HG03108 (cell line): Measurements from ENCODE around the gene NTN4.
A peak's percentile ranks its signal among the peaks of the same experiment; 100 is the strongest.
"Not testable (repeated sequence)": the region's sequence is repeated elsewhere in the genome, so short reads cannot be mapped to it uniquely, and the experiment has no call there.

Source experiments
- ATAC-seq: cut with Tn5 transposase; IDR thresholded peaks from one replicate; pipeline ENCODE4 v1.9.1; 2021; ENCODE audit warnings: moderate library complexity; ENCODE audit not compliant: unreplicated experiment

Gene NTN4

DNA sequence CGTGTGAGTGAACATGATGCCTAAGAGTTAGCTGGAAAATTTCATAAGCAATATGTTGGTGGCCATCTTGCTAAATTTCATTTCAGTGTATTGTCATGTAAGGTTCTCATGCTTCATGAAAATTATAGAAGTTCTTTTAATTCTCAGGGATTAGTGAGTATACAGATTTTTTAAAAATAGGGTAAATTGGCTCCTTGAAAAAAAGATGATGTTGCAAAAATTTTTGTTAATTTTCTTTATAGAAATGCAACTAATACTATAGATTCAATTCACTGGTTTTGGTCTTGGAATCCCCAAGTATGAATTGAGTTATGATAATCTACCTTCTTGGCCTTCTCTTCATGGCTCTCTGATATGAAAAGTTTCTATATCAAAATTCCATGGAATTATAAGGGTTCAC lies 75.4 kb downstream of the NTN4 start:
- no peak for ATAC-seq

GRCh38 chr12:95712269-95712668 lies 78.3 kb downstream of the NTN4 start:
- no peak for ATAC-seq

- ATAC-seq: no peak
Observed at GRCh38 chr12:95710386-95710785, 80.2 kb downstream of the NTN4 start.

GRCh38 chr12:95709152-95709551 lies 81.4 kb downstream of the NTN4 start:
- ATAC-seq: no peak

DNA sequence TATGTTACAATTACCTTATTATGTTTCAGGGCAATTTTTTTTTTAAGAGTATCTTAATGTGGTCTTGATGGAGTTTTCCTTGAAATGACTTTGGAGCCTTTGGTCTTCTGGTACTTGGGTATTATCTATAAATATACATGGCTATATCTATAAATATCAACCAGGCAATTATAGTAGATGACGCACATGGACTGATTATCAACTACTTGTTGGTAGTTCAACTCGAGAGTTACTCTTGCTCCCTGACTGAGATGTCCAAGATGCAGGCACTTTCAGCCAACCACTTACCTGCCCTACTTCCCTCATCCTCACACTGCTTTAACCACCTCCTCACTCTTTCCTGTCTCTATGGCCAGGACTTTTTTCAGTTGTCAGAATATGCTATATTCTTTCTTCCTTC lies 85.4 kb downstream of the NTN4 start:
- ATAC-seq: no peak

- no peak for ATAC-seq
Observed at GRCh38 chr12:95703986-95704385, 86.6 kb downstream of the NTN4 start.

DNA sequence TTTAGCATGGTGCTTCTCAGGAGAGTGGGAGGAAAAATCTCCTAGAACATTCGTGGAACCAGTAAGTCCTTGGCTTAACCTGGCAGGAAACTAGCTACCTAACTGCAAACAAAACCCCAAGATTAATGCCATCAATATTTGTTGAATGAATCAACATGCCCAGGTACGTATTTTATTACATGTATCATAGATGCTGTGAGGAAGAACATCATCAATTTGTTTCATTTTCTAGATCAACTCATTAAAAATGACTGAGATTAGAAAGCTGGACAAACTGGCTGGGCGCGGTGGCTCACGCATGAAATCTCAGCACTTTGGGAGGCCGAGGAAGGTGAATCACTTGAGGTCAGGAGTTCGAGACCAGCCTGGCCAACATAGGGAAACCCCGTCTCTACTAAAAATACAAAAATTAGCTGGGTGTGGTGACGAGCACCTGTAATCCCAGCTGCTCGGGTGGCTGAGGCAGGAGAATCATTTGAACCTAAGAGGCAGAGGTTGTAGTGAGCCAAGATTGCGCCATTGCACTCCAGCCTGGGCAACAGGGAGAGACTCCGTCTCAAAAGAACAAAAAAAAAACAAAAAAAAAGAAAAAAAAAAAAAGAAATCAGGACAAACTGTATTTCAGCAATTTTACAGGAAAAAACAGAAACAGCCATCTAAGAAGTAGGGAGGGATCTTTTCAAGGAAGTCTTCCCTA lies 88.7 kb downstream of the NTN4 start:
- ATAC-seq: no peak

DNA sequence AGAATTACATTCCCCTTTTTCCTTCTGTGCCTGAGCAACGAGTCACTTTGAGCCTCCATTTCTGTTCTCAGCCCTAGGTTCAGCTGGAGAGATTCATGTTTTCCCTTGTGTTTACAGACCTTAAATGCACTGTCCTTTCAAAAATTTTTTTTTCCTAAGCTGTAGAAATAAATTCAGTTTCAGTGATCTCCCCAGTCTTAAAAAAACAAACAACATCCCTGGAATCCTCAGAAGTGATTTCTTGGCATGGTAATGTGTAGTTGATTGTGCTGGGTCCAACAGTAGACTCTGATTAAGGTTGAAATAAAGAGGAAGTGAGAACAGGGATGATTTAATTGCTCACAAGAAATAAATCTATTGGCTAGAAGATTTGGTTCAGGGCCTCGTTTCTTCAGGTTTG lies 89.3 kb downstream of the NTN4 start:
- no peak for ATAC-seq

GRCh38 chr12:95700316-95700785 lies 90.2 kb downstream of the NTN4 start:
- peak; percentile 97 for ATAC-seq

DNA sequence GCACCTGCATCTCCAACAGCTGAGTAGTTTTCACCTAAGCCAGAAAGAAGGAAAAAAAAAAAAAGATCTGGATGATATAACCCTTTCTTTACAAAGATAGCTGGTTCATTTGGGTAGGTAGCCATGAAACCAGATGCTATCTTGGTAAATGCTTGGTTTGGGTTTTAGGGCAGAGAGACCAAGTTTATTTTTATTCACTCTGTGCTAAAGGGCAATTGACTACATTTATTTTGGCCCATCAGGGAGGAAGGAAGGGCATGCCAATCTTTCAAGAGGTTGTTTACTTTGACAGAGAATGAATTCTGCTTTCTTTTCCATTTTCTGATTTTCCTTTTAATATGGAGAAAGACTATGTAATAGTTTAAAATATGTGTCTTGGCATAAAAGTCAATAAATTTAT lies 91.0 kb downstream of the NTN4 start:
- no peak for ATAC-seq

- no peak for ATAC-seq
Observed at GRCh38 chr12:95694136-95694535, 96.4 kb downstream of the NTN4 start.

- no peak for ATAC-seq
Observed at GRCh38 chr12:95693689-95694088, 96.9 kb downstream of the NTN4 start.

DNA sequence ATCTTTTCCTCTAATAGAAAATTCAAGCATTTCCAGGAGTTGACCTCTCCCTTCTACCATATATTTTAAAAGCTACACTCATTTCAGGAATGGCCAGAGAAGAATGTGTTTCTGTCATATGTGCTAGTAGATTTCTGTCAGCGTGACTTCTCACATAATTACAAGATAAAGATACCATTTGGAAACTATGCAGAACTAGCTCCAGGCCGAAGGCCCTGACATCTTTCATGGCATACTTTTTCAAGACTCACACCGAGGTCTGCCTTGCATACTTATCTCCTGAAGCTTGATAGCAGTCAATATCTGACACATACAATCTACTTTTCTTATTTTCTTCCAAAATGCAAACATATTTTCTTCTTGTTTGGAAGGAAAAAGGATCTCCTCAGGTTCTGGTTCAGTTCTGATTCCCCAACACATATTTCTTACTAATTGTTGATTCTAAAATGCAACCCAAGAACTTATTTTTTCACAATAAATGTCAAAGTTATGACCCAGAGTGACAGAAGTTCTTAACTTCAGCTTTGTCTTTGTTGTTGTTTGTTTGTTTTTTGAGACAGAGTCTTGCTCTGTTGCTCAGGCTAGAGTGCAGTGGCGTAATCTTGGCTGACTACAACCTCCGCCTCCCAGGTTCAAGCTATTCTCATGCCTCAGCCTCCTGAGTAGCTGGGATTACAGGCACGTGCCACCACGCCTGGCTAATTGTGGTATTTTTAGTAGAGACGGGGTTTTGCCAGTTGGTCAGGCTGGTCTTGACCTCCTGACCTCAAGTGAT lies 99.5 kb downstream of the NTN4 start:
- ATAC-seq: no peak

DNA sequence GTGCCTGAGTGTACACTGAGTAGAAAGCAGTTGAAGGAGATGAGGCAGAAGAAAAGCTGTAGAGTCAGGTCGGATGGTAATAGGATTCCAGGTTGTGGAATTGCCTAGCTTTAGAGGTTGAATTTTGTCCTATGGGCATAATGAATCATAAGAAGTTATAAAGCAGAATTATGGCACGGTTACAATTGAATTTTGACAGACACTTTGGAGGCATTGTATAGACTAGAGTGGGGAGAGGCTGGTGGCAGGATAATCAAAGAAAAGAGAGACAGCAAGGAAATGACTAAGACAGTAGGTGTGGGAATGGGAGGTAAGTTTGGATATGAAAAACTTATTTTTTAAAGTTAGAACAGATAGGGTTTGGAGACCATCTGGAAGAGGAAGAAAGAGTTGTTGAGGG lies 102.6 kb downstream of the NTN4 start:
- no peak for ATAC-seq

GRCh38 chr12:95683418-95683817 lies 107.1 kb downstream of the NTN4 start:
- no peak for ATAC-seq

DNA sequence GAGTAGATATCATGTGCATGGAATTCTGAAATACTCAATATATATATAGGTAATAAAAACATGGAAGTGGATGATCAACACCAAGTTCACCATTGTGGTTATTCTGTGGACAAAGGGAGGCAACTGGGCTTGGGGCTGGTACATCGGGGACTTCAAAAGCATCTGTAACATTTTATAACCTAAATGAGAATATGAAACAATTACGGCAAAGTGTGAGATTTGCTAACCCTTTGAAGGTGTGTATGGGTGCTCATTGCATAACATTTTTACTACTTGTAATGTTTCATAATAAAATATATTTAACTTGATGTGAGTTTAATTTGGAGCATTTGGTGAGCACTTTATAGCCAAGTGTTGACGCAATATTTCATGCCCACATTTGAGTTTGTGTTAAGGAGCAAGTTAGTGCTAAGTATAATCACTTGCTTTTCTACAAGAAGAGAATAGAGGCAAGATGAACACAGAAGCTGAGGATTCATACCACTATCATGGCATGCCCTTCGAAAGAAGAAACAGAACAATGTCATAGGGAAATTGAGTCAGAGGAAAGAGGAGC lies 109.3 kb downstream of the NTN4 start:
- no peak for ATAC-seq

- no peak for ATAC-seq
Observed at GRCh38 chr12:95678684-95679083, 111.9 kb downstream of the NTN4 start.

- ATAC-seq: not testable (repeated sequence)
Observed at GRCh38 chr12:95677782-95678181, 112.8 kb downstream of the NTN4 start.

DNA sequence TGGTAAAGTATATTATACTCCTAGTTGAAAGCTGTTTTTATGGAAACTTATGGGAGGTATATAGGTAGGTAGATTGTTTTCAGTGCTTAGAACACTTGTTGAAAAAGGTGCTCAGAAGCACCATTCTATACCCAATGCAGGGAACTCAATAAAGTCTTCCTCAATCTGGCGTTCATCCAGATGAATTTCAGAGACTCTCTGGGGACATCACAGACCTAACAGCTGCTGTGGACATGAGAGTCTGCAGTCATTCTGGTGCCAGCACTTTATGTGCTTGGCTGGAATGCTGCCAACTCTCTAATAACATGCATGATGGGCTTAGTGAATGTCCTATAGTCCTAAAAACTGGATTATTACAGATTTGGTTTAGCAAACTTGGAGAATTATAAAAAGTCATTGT lies 115.9 kb downstream of the NTN4 start:
- ATAC-seq: no peak

DNA sequence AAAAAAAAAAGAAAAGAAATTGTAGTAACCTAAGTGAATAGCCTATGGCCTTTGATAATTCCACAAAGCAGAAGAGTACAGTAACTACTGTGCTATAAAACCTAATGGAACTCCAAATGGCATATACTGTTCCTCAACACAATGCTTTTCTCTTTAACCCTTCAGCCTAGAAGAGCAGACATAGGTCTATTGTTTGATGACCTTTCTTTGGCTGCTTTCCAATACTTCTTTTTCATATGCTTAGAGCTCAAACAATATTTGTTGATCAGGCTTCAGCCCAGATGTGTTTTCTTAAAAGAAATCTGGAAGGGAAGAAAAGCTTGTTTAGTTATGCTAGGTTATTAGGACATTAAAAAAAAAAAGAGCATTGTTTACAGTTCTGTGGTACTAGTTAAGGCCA lies 116.4 kb downstream of the NTN4 start:
- ATAC-seq: no peak

GRCh38 chr12:95673576-95673975 lies 117.0 kb downstream of the NTN4 start:
- ATAC-seq: no peak

DNA sequence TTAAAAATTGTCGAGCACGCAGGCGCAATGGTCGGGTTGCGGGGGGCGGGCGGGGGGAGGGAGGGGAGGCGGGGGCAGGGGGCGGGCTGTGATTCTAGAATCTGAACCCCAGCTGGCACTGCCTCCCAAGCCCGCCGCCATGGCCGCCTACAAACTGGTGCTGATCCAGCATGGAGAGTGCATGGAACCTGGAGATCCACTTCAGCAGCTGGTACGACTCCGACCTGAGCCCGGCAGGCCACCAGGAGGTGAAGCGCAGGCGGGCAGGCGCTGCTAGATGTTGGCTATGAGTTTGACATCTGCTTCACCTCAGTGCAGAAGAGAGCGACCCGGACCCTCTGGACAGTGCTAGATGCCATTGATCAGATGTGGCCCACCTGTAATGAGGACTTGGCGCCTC lies 118.4 kb downstream of the NTN4 start:
- no peak for ATAC-seq
